GM21423 (cell line): ENCODE results near the gene THSD7B.
A peak's percentile ranks its signal among the peaks of the same experiment; 100 is the strongest.

Experiments
- ATAC-seq: cut with Tn5 transposase; IDR thresholded peaks from one replicate; pipeline ENCODE4 v1.9.1; 2021; ENCODE audit warnings: mild to moderate bottlenecking, moderate library complexity; ENCODE audit not compliant: unreplicated experiment

Gene THSD7B

GRCh38 chr2:137348301-137348700 is 583.0 kb downstream of the THSD7B start:
- no peak for ATAC-seq

GRCh38 chr2:137357634-137358033 is 592.3 kb downstream of the THSD7B start:
- no peak for ATAC-seq

GRCh38 chr2:137367361-137367760 is 602.0 kb downstream of the THSD7B start:
- ATAC-seq = no peak

GRCh38 chr2:137369106-137369505 is 603.8 kb downstream of the THSD7B start:
- ATAC-seq = no peak

- ATAC-seq = no peak
These were observed 613.8 kb downstream of the THSD7B start for GRCh38 chr2:137379186-137379585.

GRCh38 chr2:137380610-137381009 is 615.3 kb downstream of the THSD7B start:
- ATAC-seq = no peak

- no peak for ATAC-seq
These were observed 616.4 kb downstream of the THSD7B start for GRCh38 chr2:137381731-137382130.

- ATAC-seq = no peak
These were observed 618.0 kb downstream of the THSD7B start for GRCh38 chr2:137383391-137383790.

- no peak for ATAC-seq
These were observed 621.7 kb downstream of the THSD7B start for GRCh38 chr2:137387044-137387443.

- ATAC-seq = no peak
These were observed 640.2 kb downstream of the THSD7B start for GRCh38 chr2:137405496-137405895.

- ATAC-seq = no peak
These were observed 646.2 kb downstream of the THSD7B start for GRCh38 chr2:137411585-137411984.

- ATAC-seq = no peak
These were observed 655.4 kb downstream of the THSD7B start for GRCh38 chr2:137420744-137421143.

GRCh38 chr2:137435162-137435561 is 669.8 kb downstream of the THSD7B start:
- no peak for ATAC-seq

- ATAC-seq = no peak
These were observed 672.0 kb downstream of the THSD7B start for GRCh38 chr2:137437386-137437785.

GRCh38 chr2:137444970-137445369 is 679.6 kb downstream of the THSD7B start:
- ATAC-seq = no peak

GRCh38 chr2:137449454-137449853 is 684.1 kb downstream of the THSD7B start:
- ATAC-seq = no peak

GRCh38 chr2:137454886-137455285 is 689.5 kb downstream of the THSD7B start:
- ATAC-seq = no peak

- ATAC-seq = peak; percentile 77
These were observed 702.0 kb downstream of the THSD7B start for GRCh38 chr2:137467246-137467862.

GRCh38 chr2:137493261-137493660 is 727.9 kb downstream of the THSD7B start:
- ATAC-seq = no peak

- ATAC-seq = no peak
These were observed 735.3 kb downstream of the THSD7B start for GRCh38 chr2:137500599-137500998.

- ATAC-seq = no peak
These were observed 741.9 kb downstream of the THSD7B start for GRCh38 chr2:137507237-137507636.

GRCh38 chr2:137508739-137509384 is 743.5 kb downstream of the THSD7B start:
- no peak for ATAC-seq

GRCh38 chr2:137511526-137511925 is 746.2 kb downstream of the THSD7B start:
- no peak for ATAC-seq
